Activated CD8-positive, alpha-beta memory T cell treated with anti-CD3 and anti-CD28 coated beads for 36 hours (primary cell): ENCODE measurements around the gene ULK4. TPM values are rescaled to one million over a fixed set of nuclear protein-coding genes. Genes with fewer than 3 reads are reported as not detected.
"Not testable (repeated sequence)": the region's sequence is repeated elsewhere in the genome, so short reads cannot be mapped to it uniquely, and the experiment has no call there.

Source experiments
- CTCF ChIA-PET: fragments of 350-600 bp; sonication (Branson Sonifier 250); formaldehyde crosslinking; loops from one replicate; lab custom pipeline; 2021; ENCODE audit warnings: antibody characterized with exemption; lab: Charles Lee
- POLR2A ChIA-PET: fragments of 350-600 bp; sonication (Branson Sonifier 250); formaldehyde crosslinking; loops from one replicate; lab custom pipeline; 2021; ENCODE audit warnings: antibody characterized with exemption; lab: Charles Lee
- total RNA-seq, 2 experiments: library from RNA; stranded (reverse); gene quantifications; one replicate each; pipeline ENCODE4 v1.2.3, GENCODE V29; 2021

Gene ULK4
- total RNA-seq, 2 experiments from 2014 or later, result 11.8 to 12.3 TPM

DNA sequence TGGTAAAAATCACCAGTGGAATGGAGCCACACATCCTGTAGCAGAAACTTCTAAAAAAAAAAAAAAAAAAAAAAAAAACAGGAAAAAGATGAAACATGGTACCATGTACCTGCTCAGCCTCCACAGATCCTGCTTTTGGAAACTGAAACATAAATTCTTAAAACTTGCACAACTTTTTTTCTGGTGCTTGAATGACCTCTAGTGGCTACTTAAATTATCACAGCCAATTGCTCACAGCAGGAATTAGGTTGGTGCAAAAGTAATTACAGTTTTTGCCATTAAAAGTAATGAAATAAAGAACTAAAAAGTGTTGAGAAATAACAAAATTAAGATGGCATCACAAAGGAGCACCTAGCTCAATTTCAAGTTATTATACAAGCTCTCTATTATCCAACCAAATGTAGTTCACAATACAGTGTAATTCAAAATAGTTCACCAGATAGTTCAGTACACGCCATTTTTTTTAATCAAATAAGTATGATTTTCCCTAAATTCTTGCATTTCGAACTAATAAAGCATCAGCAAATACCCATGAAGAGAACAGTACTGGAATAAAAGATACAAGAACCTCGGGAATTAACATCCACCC, 80.6 kb downstream of the ULK4 start:
- POLR2A ChIA-PET, result no interaction called here
- CTCF ChIA-PET, result interaction anchor here (0.6 kb wide), 1 partner anchor 1553 kb away, joined by 4 read pairs; no protein-coding TSS in a partner anchor

DNA sequence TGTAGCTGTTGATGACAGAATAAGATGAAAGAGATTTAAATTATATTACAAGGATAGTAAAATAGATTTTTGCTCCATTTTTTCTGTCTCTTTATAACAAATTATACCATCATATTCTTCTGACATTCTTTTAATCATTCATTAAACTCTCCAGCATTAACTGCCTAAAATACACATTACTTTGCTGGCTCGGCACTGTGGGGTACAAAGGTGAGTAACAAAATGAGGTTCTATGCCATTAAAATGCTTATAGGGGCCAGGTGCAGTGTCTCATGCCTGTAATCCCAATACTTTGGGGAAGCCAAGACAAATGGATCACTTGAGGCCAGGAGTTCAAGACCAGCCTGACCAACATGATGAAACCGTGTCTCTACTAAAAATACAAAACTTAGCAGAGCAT, 81.5 kb downstream of the ULK4 start:
- CTCF ChIA-PET, result interaction anchor here (0.6 to 0.9 kb wide), 3 partner anchors 23 to 1552 kb away, joined by 4 to 5 read pairs (median 4); no protein-coding TSS in a partner anchor
- POLR2A ChIA-PET, result no interaction called here

DNA sequence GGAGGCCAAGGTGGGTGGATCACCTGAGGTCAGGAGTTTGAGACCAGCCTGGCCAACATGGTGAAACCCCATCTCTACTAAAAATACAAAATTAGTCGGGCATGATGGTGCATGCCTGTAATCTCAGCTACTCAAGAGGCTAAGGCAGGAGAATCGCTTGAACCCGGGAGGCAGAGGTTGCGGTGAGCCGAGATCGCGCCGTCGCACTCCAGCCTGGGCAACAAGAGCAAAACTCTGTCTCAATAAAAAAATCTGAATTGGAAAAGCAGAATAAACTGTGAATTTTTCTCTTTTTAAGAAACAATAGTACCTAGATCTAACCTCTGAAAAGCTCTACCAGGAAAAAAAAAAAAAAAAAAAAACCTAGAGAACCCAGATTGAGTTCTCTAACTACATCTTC, 84.2 kb downstream of the ULK4 start:
- CTCF ChIA-PET, POLR2A ChIA-PET: not testable (repeated sequence)

DNA sequence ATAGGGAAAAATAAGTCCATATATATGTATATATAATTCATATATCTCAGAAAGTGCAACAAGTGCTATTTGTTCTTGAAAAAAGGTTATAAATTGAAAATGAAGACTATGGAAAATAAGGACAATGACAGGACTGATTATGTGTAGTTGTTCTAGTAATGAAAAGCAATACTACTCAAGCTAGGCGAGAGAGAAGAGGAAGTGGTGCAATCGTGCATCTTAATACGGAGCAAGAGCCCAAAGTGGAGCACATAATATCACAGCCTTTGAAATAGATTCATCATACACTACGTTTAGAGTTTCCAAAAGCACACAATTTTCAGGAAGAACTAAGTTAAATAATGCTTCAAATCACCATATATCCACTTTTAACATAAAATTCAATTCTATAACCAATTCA, 87.9 kb downstream of the ULK4 start:
- ChIA-PET POLR2A (no interaction called here), CTCF (no interaction called here)

DNA sequence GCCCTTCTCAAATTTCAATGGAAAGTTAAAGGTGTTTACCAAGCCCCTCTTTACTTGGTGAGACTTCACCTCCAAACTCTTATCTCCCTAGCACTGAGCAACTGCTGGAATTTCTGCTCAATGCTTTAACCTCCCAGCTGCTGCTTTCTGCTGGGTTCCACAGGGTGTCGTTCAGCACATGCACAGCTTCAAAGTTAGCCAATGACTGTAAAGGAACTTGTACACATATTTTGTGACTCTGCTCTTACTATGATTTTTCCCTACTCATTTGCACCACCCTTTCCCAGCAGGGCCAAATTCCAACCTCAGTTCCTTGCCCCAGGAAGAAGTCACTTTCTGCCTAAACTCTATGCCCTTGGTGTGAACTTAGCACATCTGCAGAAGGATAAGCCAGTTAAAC, 89.7 kb downstream of the ULK4 start:
- POLR2A ChIA-PET, result no interaction called here
- CTCF ChIA-PET, result no interaction called here

DNA sequence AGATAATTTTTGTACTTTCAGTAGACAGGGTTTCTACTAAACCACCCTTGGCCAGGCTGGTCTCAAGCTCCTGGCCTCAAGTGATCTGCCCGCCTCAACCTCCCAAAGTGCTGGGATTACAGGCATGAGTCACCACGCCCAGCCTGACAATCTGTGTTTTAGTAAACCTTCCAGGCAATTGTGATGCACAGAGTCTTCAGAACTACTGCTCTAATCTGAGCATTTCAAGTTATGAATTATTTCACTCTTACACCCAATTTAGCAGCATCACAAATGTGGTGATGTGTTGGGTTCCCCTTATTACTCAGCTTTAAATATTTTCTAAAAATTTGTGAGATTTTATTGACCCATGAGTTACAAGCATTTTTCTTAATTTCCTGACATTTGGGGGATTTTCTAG, 94.4 kb downstream of the ULK4 start:
- ChIA-PET CTCF (interaction anchor here (0.5 kb wide), 1 partner anchor 812 kb away, joined by 4 read pairs; no protein-coding TSS in a partner anchor), POLR2A (no interaction called here)

DNA sequence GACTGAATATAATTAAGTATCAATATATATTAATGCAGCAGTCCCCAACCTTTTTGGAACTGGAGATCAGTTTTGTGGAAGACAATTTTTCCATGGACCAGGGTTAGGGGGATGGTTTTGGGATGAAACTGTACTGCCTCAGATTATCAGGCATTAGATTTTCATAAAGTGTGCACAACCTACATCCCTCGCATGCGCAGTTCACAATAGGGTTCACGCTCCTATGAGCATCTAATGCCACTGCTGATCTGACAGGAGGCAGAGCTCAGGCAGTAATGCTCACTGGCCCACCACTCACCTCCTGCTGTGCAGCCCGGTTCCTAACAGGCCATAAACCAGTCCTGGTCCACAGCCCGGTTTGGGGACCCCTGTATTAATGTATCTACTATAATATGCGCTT, 95.6 kb downstream of the ULK4 start:
- CTCF ChIA-PET, result no interaction called here
- POLR2A ChIA-PET, result no interaction called here

DNA sequence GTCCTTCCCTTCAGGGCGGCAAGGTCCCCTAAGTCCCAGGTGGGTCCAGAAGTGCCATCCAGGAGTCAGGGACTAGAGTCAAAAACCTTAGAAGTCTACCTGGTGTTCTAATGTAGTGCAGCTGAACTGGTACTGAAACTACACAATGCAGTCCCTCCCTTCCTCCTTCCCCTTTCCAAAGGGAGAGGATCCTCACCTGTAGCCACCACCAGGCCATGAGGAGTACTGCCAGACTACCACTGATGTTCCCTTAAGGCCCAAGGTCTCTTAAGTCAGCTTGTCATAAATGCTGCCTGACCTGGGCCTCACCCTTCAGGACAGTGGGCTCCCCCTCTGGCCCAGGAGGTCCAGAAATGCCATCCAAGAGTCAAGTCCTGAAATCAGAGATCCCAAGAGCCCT, 98.9 kb downstream of the ULK4 start:
- CTCF ChIA-PET, result no interaction called here
- POLR2A ChIA-PET, result no interaction called here

DNA sequence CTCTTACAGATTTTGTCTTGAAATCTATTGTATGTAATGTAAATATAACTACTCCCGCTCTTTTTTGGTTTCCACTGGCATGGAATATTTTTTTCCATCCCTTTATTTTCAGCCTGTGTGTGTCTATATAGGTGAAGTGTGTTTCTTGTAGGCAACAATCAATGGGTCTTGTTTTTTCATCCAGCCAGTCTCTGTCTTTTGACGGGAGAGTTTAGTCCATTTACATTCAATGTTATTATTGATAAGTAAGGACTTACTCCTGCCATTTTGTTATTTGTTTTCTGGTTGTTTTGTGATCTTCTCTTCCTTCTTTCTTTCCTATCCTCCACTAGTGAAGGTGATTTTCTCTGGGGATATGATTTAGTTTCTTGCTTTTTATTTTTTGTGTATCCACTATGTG, 101.4 kb downstream of the ULK4 start:
- CTCF ChIA-PET, POLR2A ChIA-PET: not testable (repeated sequence)

DNA sequence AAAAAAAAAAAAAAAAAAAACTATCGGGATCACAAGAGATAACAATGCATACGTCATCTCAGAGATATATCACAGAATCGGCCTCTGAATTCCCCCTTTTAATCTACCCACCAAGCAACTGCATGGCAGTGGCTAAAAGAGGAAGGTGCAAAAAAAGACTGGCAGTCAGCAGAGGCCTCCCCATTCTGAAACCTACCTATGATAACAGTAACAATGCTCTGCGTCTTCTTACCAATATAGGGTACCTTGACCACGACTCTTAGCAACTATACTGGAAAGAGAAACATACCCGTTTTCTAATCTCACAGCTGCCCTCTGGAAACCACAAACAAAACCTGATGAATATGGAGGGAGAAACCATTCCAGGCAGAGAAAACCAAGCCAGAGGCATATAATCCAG, 106.9 kb downstream of the ULK4 start:
- ChIA-PET CTCF (interaction anchor here (0.6 kb wide), 1 partner anchor 1624 kb away, joined by 4 read pairs; no protein-coding TSS in a partner anchor), POLR2A (no interaction called here)

DNA sequence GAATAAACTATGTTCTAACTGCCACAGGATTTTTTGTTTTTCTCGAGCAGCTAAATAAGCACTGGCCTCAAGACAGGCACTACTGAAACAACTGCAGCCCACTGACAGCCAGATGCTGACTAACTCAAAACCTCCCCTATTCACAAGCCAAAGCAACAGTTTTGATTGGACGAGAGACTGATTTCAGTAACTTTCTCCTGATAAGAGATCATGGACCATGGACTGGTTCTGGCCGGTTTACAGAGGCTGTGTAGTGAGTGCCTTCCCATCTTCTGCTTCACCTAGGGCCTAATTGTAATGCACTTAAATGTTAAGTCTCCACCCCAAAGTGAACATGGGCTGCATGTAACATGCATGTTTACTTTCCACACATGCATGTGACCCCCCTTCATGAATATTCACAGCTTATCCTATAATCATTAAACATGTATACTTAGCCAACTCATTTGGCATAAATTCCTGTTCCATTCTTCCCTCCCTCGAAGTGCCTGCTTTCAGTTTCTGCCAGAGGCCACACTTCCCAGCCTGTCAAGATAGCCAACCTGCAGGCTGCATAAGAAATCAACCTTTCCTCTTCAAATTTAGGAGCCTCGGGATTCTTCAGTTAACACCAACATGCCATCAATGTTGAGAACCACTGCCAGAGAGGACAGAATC, 108.2 kb downstream of the ULK4 start:
- POLR2A ChIA-PET, result no interaction called here
- CTCF ChIA-PET, result no interaction called here

DNA sequence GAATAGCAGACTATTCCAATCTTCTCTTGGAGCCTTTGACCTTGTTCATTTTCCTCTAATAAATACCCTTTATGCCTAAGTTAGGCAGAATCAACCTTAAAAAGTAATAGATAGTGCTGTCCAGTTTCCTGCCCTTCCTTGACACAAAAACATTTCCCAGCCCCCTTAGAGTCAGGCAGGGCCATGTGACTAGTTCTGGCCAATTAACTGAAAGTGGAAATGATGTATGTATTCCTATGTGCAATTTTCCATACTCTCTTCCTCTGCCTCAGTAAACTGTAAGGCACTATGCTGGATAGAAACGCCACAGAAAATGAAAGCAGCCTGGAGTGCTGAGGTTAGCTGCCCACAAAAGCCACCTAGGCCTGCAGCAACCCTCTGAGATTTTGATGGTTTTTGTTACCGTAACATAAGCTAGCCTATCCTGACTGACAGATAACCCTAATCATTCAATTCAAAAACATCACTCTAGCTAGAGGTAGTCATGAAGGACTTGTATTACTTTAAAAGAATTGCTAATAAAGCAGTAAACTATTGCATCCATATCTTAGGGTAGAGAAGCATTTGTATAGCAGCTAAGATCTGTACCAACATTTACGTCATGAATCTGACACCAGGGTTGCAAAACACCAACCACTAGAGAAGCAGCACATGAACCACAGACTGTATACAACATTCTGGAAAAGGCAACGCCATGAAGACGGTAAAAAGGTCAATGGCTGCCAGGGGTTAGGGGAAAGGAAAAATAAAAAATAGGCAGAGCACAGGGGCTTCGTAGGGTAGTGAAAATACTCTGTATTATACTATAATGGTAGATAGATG, 112.9 kb downstream of the ULK4 start:
- ChIA-PET POLR2A (no interaction called here), CTCF (no interaction called here)

DNA sequence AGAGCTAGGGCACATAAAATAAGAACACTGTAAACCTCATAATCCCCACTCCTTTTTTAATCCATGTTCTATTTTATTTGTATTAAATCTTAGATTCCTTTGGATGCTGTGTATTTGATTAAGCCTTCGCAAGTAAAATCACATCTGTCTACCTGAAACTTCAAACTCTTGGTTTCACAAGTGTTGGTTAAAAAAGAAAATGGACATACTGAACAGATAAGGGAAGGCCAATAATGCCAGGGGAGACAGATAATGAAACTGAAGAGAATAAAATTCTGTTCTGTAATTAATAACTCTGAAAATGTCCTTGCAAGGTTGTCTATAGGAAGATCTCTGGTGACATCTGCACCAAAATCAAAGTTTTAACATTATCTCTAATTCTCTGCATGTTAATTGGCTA, 114.2 kb downstream of the ULK4 start:
- ChIA-PET POLR2A (no interaction called here), CTCF (no interaction called here)

DNA sequence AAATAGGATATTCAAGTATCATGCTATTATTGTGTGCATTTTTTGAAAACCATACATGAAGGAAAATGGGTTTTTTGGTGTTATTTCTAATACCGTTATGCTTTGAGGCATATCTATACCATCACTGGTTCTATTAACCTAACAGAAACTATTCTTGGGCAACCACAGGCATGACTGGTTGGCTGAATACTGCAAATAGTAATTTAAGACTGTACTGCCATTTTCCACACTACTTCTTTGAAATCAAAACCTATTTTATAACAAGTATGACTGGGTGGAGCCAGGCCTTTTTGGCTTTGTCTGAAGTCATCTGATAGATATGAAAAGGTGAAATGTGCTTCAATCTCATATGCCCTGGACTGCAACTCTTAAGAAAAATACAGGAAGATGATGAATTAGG, 115.1 kb downstream of the ULK4 start:
- CTCF ChIA-PET, result no interaction called here
- POLR2A ChIA-PET, result interaction anchor here (0.7 kb wide), 1 partner anchor 1750 kb away, joined by 8 read pairs; no protein-coding TSS in a partner anchor

DNA sequence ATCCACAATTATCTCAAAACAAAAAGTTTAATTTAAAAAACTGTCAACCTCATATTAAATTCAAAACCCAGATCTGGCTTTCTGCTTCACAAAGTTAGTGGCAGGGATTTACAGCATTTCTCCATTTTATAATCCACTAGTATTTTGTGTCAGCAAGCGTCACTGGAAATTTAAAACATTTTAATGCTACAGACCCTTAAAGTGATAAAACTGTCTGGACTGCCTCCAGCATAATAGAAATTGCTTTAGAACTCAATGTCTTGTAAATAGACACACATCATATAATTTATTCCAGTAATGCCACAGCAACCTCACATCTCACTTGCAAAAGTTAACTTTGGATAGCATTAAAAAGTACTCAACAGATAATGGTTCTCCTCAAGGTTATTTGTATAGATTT, 116.1 kb downstream of the ULK4 start:
- ChIA-PET POLR2A (interaction anchor here (0.7 kb wide), 1 partner anchor 1749 kb away, joined by 8 read pairs; no protein-coding TSS in a partner anchor), CTCF (no interaction called here)

DNA sequence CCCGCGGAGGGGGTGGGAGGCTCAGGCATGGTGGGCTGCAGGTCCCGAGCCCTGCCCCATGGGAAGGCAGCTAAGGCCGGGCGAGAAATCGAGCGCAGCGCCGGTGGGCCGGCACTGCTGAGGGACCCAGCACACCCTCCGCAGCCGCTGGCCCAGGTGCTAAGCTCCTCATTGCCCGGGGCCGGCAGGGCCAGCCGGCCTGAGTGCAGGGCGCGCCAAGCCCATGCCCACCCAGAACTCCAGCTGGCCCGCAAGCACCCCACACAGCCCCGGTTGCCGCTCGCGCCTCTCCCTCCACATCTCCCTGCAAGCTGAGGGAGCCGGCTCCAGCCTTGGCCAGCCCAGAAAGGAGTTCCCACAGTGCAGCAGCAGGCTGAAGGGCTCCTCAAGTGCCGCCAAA, 117.6 kb downstream of the ULK4 start:
- CTCF ChIA-PET, POLR2A ChIA-PET: not testable (repeated sequence)

DNA sequence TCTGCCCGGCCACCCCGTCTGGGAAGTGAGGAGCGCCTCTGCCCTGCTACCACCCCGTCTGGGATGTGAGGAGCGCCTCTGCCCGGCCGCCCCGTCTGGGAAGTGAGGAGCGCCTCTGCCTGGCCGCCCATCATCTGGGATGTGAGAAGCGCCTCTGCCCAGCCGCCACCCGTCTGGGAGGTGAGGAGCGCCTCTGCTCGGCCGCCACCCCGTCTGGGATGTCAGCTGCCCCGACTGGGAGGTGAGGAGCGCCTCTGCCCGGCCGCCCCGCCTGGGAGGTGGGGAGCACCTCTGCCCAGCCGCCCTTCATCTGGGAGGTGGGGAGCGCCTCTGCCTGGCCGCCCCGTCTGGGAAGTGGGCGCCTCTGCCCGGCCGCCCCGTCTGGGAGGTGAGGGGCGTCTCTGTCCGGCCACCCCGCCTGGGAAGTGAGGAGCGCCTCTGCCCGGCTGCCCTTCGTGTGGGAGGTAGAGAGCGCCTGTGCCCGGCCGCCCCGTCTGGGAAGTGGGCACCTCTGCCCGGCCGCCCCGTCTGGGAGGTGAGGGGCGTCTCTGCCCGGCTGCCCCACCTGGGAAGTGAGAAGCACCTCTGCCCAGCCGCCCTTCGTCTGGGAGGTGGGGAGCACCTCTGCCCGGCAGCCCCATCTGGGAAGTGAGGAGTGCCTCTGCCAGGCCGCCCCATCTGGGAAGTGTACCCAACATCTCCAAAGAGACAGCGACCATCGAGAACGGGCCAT, 120.8 kb downstream of the ULK4 start:
- CTCF ChIA-PET, POLR2A ChIA-PET: not testable (repeated sequence)

DNA sequence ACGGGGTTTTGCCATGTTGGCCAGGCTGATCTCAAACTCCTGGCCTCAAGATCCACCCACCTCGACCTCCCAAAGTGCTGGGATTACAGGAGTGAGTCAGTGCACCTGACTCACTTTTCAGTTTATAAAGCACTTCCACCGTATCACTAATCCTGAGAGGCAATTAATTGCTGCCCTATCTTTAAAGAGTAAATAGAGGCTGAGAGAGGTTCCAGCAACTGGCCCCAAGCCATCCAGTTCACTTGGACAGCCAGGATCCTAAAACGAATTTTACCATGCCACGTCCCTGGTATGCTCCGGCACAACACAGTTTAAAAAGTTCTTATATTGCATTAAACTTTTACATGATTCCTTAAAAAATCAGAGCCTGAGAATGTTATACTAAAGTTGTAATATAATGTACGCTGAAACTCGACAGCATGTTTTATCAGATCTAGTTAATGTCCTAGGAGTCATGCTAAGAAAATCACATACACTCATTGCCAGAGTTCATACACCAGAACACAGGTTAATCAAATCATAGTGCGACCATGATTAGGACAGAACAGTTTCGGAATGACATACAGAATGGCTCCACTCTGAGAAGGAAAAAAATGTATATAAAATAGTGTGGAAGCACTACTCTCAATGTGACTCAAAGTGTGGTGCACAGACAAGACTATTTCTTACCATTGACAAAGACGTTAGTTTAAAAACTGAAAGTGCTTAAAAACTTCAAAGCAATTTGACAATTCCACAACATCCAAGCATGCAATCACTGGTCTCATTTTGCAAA, 125.4 kb downstream of the ULK4 start:
- ChIA-PET POLR2A (no interaction called here), CTCF (no interaction called here)

DNA sequence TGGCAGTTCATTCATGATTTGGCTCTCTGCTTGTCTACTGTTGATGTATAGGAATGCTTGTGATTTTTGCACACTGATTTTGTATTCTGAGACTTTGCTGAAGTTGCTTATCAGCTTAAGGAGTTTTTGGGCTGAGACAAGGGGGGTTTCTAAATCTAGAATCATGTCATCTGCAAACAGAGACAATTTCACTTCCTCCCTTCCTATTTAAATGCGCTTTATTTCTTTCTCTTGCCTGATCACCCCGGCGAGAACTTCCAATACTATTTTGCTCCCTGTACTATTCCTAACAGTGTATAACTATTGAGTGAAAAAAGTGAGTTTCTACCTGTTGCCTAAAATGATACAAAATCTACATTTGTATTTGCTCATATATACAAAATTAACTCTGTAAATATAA, 128.3 kb downstream of the ULK4 start:
- ChIA-PET POLR2A (no interaction called here), CTCF (no interaction called here)
